Fibroblast of mammary gland (primary cell): ENCODE results near the gene UGP2.

ENCODE experiments used
- DNase-seq: peaks from one replicate; pipeline ENCODE4 v3.0.0-alpha.2; 2010; ENCODE audit warnings: low read depth
- H3K4me3 ChIP-seq: 2 replicates; pipeline ENCODE4 v1.5.1; 2011; ENCODE audit warnings: low read depth, mild to moderate bottlenecking, low read length, moderate library complexity; ENCODE audit not compliant: control insufficient read depth
- CTCF ChIP-seq: conservative IDR thresholded peaks from 2 replicates; pipeline ENCODE4 v1.5.1; 2011; ENCODE audit warnings: low read depth, low read length, inconsistent platforms; ENCODE audit not compliant: control insufficient read depth, insufficient read depth

UGP2 gene

GRCh38 chr2:63853527-63854310 is 12.0 kb downstream of the UGP2 start:
- peak; percentile 49 for DNase-seq
- no peak overlapping the region for H3K4me3 ChIP-seq
- no peak for TF ChIP-seq CTCF

- no peak for DNase-seq
- no peak for TF ChIP-seq CTCF
- no peak overlapping the region for H3K4me3 ChIP-seq
Measured at GRCh38 chr2:63855418-63856302, 14.0 kb downstream of the UGP2 start.

- DNase-seq: no peak
- no peak overlapping the region for H3K4me3 ChIP-seq
- no peak for TF ChIP-seq CTCF
Measured at GRCh38 chr2:63856303-63856603, 14.6 kb downstream of the UGP2 start.

- no peak for TF ChIP-seq CTCF
- no peak overlapping the region for H3K4me3 ChIP-seq
- DNase-seq: no peak
Measured at GRCh38 chr2:63858291-63858690, 16.6 kb downstream of the UGP2 start.

- no peak overlapping the region for H3K4me3 ChIP-seq
- peak; percentile 48 for TF ChIP-seq CTCF
- peak; percentile 80 for DNase-seq
Measured at GRCh38 chr2:63861220-63861822, 19.6 kb downstream of the UGP2 start.

- no peak for TF ChIP-seq CTCF
- no peak for DNase-seq
- H3K4me3 ChIP-seq: no peak overlapping the region
Measured at GRCh38 chr2:63862806-63863205, 21.1 kb downstream of the UGP2 start.
